ENCODE results near the gene DET1.
A peak's percentile ranks its signal among the peaks of the same experiment; 100 is the strongest.
"Not testable (repeated sequence)": the region's sequence is repeated elsewhere in the genome, so short reads cannot be mapped to it uniquely, and the experiment has no call there.

The DET1 gene

GRCh38 chr15:88491158-88491557 is 55.3 kb downstream of the DET1 start:
- no peak for DNase-seq

GRCh38 chr15:88490036-88490435 is 56.4 kb downstream of the DET1 start:
- no peak for DNase-seq

GRCh38 chr15:88489321-88489720 is 57.2 kb downstream of the DET1 start:
- no peak for DNase-seq

GRCh38 chr15:88487796-88488523 is 58.5 kb downstream of the DET1 start:
- no peak for DNase-seq

GRCh38 chr15:88487178-88487795 is 59.2 kb downstream of the DET1 start:
- no peak for DNase-seq

GRCh38 chr15:88484682-88485331 is 61.7 kb downstream of the DET1 start:
- peak; percentile 49 for DNase-seq

- DNase-seq, result no peak
Observed at GRCh38 chr15:88482263-88482662, 64.2 kb downstream of the DET1 start.

GRCh38 chr15:88480981-88481380 is 65.5 kb downstream of the DET1 start:
- no peak for DNase-seq

- DNase-seq, result no peak
Observed at GRCh38 chr15:88479169-88479568, 67.3 kb downstream of the DET1 start.

GRCh38 chr15:88477904-88478303 is 68.6 kb downstream of the DET1 start:
- no peak for DNase-seq

- DNase-seq, result no peak
Observed at GRCh38 chr15:88477126-88477525, 69.4 kb downstream of the DET1 start.

- DNase-seq, result peak; percentile 34
Observed at GRCh38 chr15:88476635-88477060, 69.8 kb downstream of the DET1 start.

- DNase-seq, result not testable (repeated sequence)
Observed at GRCh38 chr15:88473661-88474293, 72.7 kb downstream of the DET1 start.

- DNase-seq, result no peak
Observed at GRCh38 chr15:88472225-88472624, 74.3 kb downstream of the DET1 start.

- no peak for DNase-seq
Observed at GRCh38 chr15:88470625-88471372, 75.7 kb downstream of the DET1 start.

GRCh38 chr15:88469321-88469720 is 77.2 kb downstream of the DET1 start:
- no peak for DNase-seq

- DNase-seq, result not testable (repeated sequence)
Observed at GRCh38 chr15:88468721-88469120, 77.8 kb downstream of the DET1 start.

GRCh38 chr15:88467935-88468528 is 78.4 kb downstream of the DET1 start:
- DNase-seq, result no peak

- peak; percentile 93 for DNase-seq
Observed at GRCh38 chr15:88467073-88467934, 79.2 kb downstream of the DET1 start, which contains the start of the genes MRPL46 and MRPS11. TSS of gene MRPL46 (minus strand) at chr15:88467388. CDS start at chr15:88467377, 11 bp downstream. TSS of gene MRPS11 (plus strand) at chr15:88467708. CDS start at chr15:88467718, 10 bp downstream.

- DNase-seq, result no peak
Observed at GRCh38 chr15:88465633-88466224, 80.8 kb downstream of the DET1 start.

Measured in right hindlimb (tissue), 1 donor.